Activated B cell treated with CpG ODN at 0.5 μM for 24 hours (primary cell): ENCODE measurements around the gene ACTL6A. TPM values are rescaled to one million over a fixed set of nuclear protein-coding genes. Genes with fewer than 3 reads are reported as not detected.

Experiments used
- ATAC-seq: fragments of 200-7000 bp; cut with Tn5 transposase; one replicate; pipeline ENCODE4 v1.10.0; 2021; ENCODE audit warnings: low read depth, mild to moderate bottlenecking, moderate library complexity
- CTCF ChIA-PET: fragments of 350-600 bp; sonication (Branson Sonifier 250); formaldehyde crosslinking; loops from one replicate; lab custom pipeline; 2021; ENCODE audit warnings: antibody characterized with exemption; lab: Charles Lee
- POLR2A ChIA-PET: fragments of 350-600 bp; sonication (Branson Sonifier 250); formaldehyde crosslinking; loops from one replicate; lab custom pipeline; 2021; ENCODE audit warnings: antibody characterized with exemption; lab: Charles Lee
- DNase-seq: peaks from one replicate; pipeline ENCODE4 v3.0.0; 2022
- H3K27ac Mint-ChIP-seq: one replicate; pipeline ENCODE4 v1.8.0; 2020; ENCODE audit warnings: mixed read lengths
- H3K27me3 Mint-ChIP-seq: one replicate; pipeline ENCODE4 v1.8.0; 2021; ENCODE audit warnings: mixed read lengths
- H3K36me3 Mint-ChIP-seq: one replicate; pipeline ENCODE4 v1.8.0; 2021; ENCODE audit warnings: low read depth, mixed read lengths
- H3K4me1 Mint-ChIP-seq: one replicate; pipeline ENCODE4 v1.8.0; 2021; ENCODE audit warnings: mixed read lengths
- H3K4me3 Mint-ChIP-seq: one replicate; pipeline ENCODE4 v1.8.0; 2020; ENCODE audit warnings: mild to moderate bottlenecking, mixed read lengths
- H3K9me3 Mint-ChIP-seq: one replicate; pipeline ENCODE4 v1.8.0; 2020; ENCODE audit warnings: mixed read lengths
- intact Hi-C: fragments of 100-400 bp; cut with micrococcal nuclease; formaldehyde crosslinking; loops from one replicate; pipeline ENCODE4 v1.15.1; 2024
- total RNA-seq: library from RNA; stranded (reverse); gene quantifications from 2 replicates; pipeline ENCODE4 v1.2.3, GENCODE V29; 2022
- TF ChIP-seq, protein P1 (sequence below): fragments of 200-600 bp; IDR thresholded peaks from one replicate; pipeline ENCODE4 v1.8.0; 2022; ENCODE audit warnings: antibody characterized with exemption, mild to moderate bottlenecking

Gene ACTL6A
- total RNA-seq, 1 donor from 2014 or later = 55.0 TPM

DNA sequence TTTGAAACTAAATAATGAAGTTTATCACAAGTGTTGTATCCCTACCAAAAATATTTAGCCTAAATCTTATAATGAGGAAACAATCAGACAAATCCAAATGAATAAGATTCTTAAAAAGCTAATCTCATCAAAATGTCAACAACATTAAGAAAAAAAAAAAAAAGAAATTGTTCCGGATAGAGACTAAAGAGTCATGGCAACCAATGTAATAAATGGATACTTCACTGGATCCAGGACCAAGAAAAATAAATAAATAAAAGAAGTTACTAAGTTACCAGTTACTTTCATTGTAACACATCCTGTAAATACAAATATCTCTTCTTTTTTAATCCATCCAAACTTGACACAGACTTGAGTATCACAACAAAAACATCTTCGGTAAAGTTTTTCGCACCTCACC is 41.1 kb downstream of the ACTL6A start:
- ChIA-PET POLR2A (interaction anchor here (0.7 kb wide), 1 partner anchor 1219 kb away, joined by 5 read pairs; no protein-coding TSS in a partner anchor), CTCF (no interaction called here)
- TF ChIP-seq, protein P1, sequence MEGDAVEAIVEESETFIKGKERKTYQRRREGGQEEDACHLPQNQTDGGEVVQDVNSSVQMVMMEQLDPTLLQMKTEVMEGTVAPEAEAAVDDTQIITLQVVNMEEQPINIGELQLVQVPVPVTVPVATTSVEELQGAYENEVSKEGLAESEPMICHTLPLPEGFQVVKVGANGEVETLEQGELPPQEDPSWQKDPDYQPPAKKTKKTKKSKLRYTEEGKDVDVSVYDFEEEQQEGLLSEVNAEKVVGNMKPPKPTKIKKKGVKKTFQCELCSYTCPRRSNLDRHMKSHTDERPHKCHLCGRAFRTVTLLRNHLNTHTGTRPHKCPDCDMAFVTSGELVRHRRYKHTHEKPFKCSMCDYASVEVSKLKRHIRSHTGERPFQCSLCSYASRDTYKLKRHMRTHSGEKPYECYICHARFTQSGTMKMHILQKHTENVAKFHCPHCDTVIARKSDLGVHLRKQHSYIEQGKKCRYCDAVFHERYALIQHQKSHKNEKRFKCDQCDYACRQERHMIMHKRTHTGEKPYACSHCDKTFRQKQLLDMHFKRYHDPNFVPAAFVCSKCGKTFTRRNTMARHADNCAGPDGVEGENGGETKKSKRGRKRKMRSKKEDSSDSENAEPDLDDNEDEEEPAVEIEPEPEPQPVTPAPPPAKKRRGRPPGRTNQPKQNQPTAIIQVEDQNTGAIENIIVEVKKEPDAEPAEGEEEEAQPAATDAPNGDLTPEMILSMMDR = no peak
- Mint-ChIP-seq H3K4me3 (peak overlapping the region; percentile 99), H3K27me3 (no peaks in the 10 kb centered on the region), H3K36me3 (peaks cover 44% of the 10 kb centered on the region), H3K9me3 (no peaks in the 10 kb centered on the region), H3K4me1 (peaks cover 44% of the 10 kb centered on the region), H3K27ac (peak overlapping the region; percentile 99)
- no peak for ATAC-seq
- DNase-seq = no peak
- intact Hi-C loops = loop anchor here (1.0 to 5.0 kb wide), 8 partner anchors 42 to 1309 kb away; partner anchors contain the start of genes ACTL6A, FXR1, MFN1 and ZNF639

DNA sequence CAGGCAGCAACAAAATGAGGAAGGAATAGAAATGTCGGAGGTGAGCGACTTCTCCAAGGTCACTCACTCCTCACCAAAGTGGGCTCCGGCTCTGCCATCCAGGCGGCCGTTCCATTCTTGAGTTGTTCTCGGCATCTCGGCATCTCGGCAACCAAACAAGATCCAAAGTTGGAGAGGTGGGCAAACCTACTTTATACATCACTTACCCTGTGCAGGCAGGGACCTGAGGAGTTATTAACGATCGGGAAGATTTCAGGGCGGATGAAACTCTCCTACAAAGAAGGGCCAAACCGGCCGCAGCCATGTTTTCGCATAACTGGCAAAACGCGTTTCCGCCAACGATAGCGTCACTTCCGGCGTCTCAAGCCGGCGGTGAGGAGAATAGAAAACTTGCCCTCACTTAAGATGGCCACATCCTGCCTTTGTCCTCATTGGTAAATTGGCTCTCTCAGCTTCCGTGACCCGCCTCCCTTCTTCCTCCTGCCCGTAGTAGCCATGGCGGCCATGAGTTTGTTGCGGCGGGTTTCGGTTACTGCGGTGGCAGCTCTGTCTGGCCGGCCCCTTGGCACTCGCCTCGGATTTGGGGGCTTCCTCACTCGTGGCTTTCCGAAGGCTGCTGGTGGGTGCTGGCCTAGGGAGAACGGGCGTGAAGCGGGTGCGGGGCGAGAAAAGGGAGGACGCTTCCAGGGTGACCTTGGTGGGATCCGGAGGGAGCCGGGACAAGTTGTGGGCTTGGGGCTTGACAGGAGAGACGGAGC is 41.8 kb downstream of the ACTL6A start, which contains the start of the genes MRPL47 and NDUFB5:
TSS of gene MRPL47 (minus strand) at position 318 of the 758 bp plus-strand sequence. CDS start at position 304, 14 bp downstream.
TSS of gene NDUFB5 (plus strand) at position 474 of the 758 bp plus-strand sequence. CDS start at position 496, 22 bp downstream.
- TF ChIP-seq, protein P1 = no peak
- H3K27ac Mint-ChIP-seq = peak within 1 kb of the TSS; percentile 99
- peak within 1 kb of the TSS; percentile 99 for H3K4me3 Mint-ChIP-seq
- ChIA-PET POLR2A (interaction anchor here (0.6 to 1.5 kb wide), 11 partner anchors 8 to 997 kb away, joined by 3 to 27 read pairs (median 3); partner anchors contain the start of genes ACTL6A, MFN1, TTC14 and USP13), CTCF (no interaction called here)
- H3K9me3 Mint-ChIP-seq = no peaks in the 10 kb centered on the region
- H3K36me3 Mint-ChIP-seq = peaks cover 42% of the 10 kb centered on the region
- peaks cover 51% of the 10 kb centered on the region for H3K4me1 Mint-ChIP-seq
- DNase-seq (peak; percentile 82), ATAC-seq (peak; percentile 96)
- intact Hi-C loops = loop anchor here (1.0 to 5.0 kb wide), 8 partner anchors 42 to 1308 kb away; partner anchors contain the start of genes ACTL6A, FXR1, MFN1 and ZNF639
- no peaks in the 10 kb centered on the region for H3K27me3 Mint-ChIP-seq

DNA sequence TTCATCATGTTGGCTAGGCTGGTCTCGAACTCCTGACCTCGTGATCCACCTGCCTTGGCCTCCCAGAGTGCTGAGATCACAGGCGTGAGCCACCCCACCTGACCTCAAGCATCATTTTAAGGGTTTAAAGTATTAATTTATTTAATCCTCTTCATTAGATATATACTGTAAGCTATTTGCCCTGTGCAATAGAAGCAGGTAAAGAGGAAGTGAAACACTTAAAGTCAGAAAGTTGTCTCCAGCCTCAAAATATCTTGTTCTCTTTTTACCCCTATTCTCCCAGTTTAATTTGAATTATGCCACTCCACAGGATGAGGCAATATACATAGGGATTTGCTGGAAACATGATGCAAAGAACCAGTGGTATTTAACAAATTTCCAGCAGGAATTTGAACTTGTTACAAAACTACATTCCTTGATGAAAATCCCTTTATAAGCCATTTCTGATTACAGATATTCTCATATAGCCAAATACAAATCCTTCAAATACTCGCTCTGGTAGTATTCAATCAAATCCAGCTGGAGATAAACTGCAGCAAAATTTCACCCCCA is 43.9 kb downstream of the ACTL6A start:
- Mint-ChIP-seq H3K4me1 (peaks cover 63% of the 10 kb centered on the region), H3K4me3 (peak overlapping the region; percentile 74), H3K9me3 (no peaks in the 10 kb centered on the region), H3K27ac (peak overlapping the region; percentile 85), H3K27me3 (no peaks in the 10 kb centered on the region), H3K36me3 (peaks cover 27% of the 10 kb centered on the region)
- POLR2A ChIA-PET = interaction anchor here (0.8 to 1.0 kb wide), 2 partner anchors 44 to 46 kb away, joined by 3 to 4 read pairs; partner anchors contain the start of genes ACTL6A and USP13
- DNase-seq (no peak), ATAC-seq (no peak)
- TF ChIP-seq, protein P1 = no peak
- CTCF ChIA-PET = interaction anchor here (1.3 kb wide), 1 partner anchor 44 kb away, joined by 4 read pairs; no protein-coding TSS in a partner anchor
- intact Hi-C loops = loop anchor here (5.0 kb wide), 1 partner anchor 639 kb away; no protein-coding TSS in a partner anchor

DNA sequence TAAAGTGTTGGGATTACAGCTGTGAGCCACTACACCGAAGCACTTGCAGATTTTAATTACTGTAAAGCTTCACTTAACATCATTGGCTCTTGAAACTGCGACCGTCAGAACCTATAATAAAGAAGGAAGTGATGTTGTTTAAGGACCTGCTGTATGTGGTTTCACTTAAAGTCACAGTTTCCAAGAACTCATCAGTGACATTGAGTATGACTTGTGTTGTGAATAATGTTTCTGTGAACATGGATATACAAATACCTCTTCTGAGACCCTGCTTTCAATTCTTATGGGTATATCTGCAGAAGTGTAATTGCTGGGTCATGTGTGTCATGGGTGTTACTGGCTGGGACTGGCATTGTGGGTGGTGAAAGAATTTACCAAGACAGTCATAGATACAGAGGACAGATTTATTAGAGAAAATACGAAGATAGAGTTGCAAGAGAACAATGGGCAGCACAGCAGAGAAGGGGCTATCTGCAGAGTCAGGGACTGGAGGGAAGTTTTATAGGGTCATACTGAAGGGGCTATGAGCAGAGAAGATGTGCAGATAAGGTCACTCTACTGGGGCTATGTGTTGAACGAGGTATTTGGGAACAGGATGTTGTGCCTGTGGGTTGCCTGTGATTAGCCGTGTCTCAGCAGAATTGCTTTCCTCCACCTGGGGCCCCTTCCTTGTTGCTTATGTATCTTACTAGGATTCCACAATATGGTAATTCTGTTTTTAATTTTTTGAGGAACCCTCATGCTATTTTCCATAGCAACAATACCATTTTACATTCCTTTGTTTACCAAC is 46.4 kb downstream of the ACTL6A start:
- TF ChIP-seq, protein P1 = no peak
- ChIA-PET CTCF (interaction anchor here (0.7 kb wide), 1 partner anchor 41 kb away, joined by 3 read pairs; no protein-coding TSS in a partner anchor), POLR2A (interaction anchor here (1.0 kb wide), 2 partner anchors 13 to 46 kb away, joined by 3 read pairs; partner anchors contain the start of gene ACTL6A)
- ATAC-seq (peak; percentile 43), DNase-seq (no peak)
- H3K27me3 Mint-ChIP-seq = no peaks in the 10 kb centered on the region
- intact Hi-C loops = loop anchor here (2.0 to 5.0 kb wide), 2 partner anchors 642 to 994 kb away; partner anchors contain the start of gene TTC14
- H3K9me3 Mint-ChIP-seq = no peaks in the 10 kb centered on the region
- H3K36me3 Mint-ChIP-seq = peaks cover 27% of the 10 kb centered on the region
- peak overlapping the region; percentile 33 for H3K4me3 Mint-ChIP-seq
- H3K27ac Mint-ChIP-seq = peak overlapping the region; percentile 78
- peaks cover 63% of the 10 kb centered on the region for H3K4me1 Mint-ChIP-seq
